Measurements from ENCODE around the gene WIPF2.

DNA sequence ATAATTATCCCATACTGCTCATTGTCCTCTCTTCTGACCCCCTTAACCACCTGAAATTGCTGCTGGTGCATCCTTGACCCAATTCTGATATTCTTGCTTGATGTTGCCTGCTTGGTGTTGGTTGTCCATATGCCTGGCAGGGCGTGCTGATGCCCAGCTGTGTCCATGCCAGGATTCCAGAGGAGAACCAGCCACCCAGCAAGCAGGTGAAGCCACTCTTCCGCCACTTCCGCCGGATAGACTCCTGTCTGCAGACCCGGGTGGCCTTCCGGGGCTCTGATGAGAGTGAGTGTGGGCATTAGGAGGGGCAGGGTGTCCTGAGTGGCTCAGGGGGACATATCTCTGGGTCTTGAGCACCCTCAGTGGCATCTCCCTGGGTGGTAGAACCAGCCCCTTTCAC is 30.4 kb upstream of the WIPF2 start:
- TF ChIP-seq, protein P1, sequence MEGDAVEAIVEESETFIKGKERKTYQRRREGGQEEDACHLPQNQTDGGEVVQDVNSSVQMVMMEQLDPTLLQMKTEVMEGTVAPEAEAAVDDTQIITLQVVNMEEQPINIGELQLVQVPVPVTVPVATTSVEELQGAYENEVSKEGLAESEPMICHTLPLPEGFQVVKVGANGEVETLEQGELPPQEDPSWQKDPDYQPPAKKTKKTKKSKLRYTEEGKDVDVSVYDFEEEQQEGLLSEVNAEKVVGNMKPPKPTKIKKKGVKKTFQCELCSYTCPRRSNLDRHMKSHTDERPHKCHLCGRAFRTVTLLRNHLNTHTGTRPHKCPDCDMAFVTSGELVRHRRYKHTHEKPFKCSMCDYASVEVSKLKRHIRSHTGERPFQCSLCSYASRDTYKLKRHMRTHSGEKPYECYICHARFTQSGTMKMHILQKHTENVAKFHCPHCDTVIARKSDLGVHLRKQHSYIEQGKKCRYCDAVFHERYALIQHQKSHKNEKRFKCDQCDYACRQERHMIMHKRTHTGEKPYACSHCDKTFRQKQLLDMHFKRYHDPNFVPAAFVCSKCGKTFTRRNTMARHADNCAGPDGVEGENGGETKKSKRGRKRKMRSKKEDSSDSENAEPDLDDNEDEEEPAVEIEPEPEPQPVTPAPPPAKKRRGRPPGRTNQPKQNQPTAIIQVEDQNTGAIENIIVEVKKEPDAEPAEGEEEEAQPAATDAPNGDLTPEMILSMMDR (optimal IDR thresholded peaks at IDR 0.05 in 1 of 3, IDR thresholded peaks at IDR 0.05 in 1 of 3, conservative IDR thresholded peaks at IDR 0.05 in 1 of 3; ENCODE audit: extremely low read depth in 1 of 3, insufficient read depth in 2 of 3, low read length in 3 of 3) = no peak
- no peak for TF ChIP-seq EZH2 (IDR thresholded peaks at IDR 0.05; ENCODE audit: low read length)

Data from keratinocyte (primary cell).